Left lung (tissue), 10 donors: ENCODE results near the gene KMT2E. TPM values are rescaled to one million over a fixed set of nuclear protein-coding genes. Genes with fewer than 3 reads are reported as not detected.
"Not testable (repeated sequence)": the region's sequence is repeated elsewhere in the genome, so short reads cannot be mapped to it uniquely, and the experiment has no call there.

Experiments
- ATAC-seq: fragments of 200-7000 bp; cut with Tn5 transposase; one replicate; pipeline ENCODE4 v1.9.1; 2020; ENCODE audit warnings: moderate library complexity
- DNase-seq, 4 donors: peaks; one replicate each; pipeline ENCODE4 v3.0.0-alpha.2; 2013 to 2020
- H3K27ac ChIP-seq, 2 donors: fragments of 200-600 bp; sonication (generic) in 1 of 2; one replicate each; pipeline versions ENCODE4 v1.5.0 to v1.8.0; 2020 to 2021
- H3K27me3 ChIP-seq, 2 donors: fragments of 200-600 bp; sonication (generic) in 1 of 2; one replicate each; pipeline versions ENCODE4 v1.5.0 to v1.8.0; 2020 to 2021
- H3K36me3 ChIP-seq, 2 donors: fragments of 200-600 bp; sonication (generic) in 1 of 2; one replicate each; pipeline versions ENCODE4 v1.5.0 to v1.8.0; 2020 to 2021
- H3K4me1 ChIP-seq, 2 donors: fragments of 200-600 bp; one replicate each; pipeline ENCODE4 v1.8.0; 2021
- H3K4me3 ChIP-seq, 2 donors: fragments of 200-600 bp; sonication (generic) in 1 of 2; one replicate each; pipeline versions ENCODE4 v1.5.0 to v1.8.0; 2020 to 2021; ENCODE audit warnings: mild to moderate bottlenecking in 1 of 2
- H3K9me3 ChIP-seq, 2 donors: fragments of 200-600 bp; sonication (generic) in 1 of 2; one replicate each; pipeline versions ENCODE4 v1.5.0 to v1.8.0; 2020 to 2021
- intact Hi-C, 2 donors: fragments of 100-400 bp; cut with DNase I; formaldehyde crosslinking; loops; one replicate each; pipeline versions ENCODE4 v1.11.2 to v1.14.2; 2022
- polyA plus RNA-seq, 6 donors: library from polyadenylated mRNA; unstranded; fragments of 120-200 nt; gene quantifications; one replicate each; pipeline ENCODE4 v1.2.1, GENCODE V29; 2013; ENCODE audit not compliant: insufficient read length in 6 of 6
- total RNA-seq, 2 donors: library from RNA; stranded (reverse); fragmentation: NEBNext Ultra II Directional; extraction: Animal tissue kit (Norgen Biotek cat#: 25700); gene quantifications; one replicate each; pipeline ENCODE4 v1.2.1, GENCODE V29; 2021
- TF ChIP-seq, protein P1 (sequence below), 2 donors: fragments of 200-600 bp; sonication (generic) in 1 of 2; IDR thresholded peaks; one replicate each; pipeline versions ENCODE4 v1.5.0 to v1.8.0; 2021; ENCODE audit warnings: antibody characterized with exemption in 2 of 2
- donor health status: DM: no; HTN: yes; CAD: no.
- donor health status: DM: no; HTN: no; CAD: no.

Gene KMT2E
- total and polyA plus RNA-seq, 8 donors = 74.5 to 101 (median 84.7) TPM

DNA sequence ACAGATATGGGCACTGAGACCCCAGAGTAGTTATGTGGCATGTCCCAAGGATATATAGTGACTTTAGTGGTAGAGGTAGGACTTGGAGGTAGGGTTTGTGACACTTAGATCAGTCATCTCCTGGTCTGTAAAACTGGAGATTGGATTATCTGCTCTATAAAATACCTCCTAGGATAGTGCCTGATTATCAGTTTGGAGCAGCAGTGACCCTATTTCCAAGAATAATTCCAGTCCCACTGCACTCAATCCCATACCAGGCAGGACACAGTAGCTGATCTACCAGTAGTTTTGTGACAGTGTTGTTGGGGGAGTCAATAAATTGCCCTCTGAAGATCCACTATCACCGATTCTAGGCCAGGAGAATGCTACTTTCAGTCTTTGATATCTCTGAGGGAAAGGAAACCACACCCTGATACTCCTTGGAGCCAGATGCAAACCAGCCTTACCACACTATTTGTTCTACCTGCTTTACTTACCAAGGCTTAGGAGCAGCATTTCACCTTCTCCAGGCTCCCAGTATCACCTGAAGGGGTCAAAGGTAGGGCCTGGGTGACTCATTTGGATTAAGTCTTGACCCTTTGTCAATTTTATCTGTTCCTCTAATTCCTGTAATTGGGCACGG is 30.6 kb downstream of the KMT2E start:
- intact Hi-C loops = no loop called here
- DNase-seq = no peak
- peak; percentile 19 for ATAC-seq
- TF ChIP-seq, protein P1, sequence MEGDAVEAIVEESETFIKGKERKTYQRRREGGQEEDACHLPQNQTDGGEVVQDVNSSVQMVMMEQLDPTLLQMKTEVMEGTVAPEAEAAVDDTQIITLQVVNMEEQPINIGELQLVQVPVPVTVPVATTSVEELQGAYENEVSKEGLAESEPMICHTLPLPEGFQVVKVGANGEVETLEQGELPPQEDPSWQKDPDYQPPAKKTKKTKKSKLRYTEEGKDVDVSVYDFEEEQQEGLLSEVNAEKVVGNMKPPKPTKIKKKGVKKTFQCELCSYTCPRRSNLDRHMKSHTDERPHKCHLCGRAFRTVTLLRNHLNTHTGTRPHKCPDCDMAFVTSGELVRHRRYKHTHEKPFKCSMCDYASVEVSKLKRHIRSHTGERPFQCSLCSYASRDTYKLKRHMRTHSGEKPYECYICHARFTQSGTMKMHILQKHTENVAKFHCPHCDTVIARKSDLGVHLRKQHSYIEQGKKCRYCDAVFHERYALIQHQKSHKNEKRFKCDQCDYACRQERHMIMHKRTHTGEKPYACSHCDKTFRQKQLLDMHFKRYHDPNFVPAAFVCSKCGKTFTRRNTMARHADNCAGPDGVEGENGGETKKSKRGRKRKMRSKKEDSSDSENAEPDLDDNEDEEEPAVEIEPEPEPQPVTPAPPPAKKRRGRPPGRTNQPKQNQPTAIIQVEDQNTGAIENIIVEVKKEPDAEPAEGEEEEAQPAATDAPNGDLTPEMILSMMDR (IDR thresholded peaks at IDR 0.05) = no peak
- H3K36me3 ChIP-seq = peaks cover 0 to 64% of the 10 kb centered on the region in 2 donors
- no peak overlapping the region for H3K27ac ChIP-seq
- H3K9me3 ChIP-seq = no peaks in the 10 kb centered on the region
- H3K27me3 ChIP-seq = no peaks in the 10 kb centered on the region
- peaks cover 4 to 40% of the 10 kb centered on the region in 2 donors for H3K4me1 ChIP-seq
- no peak overlapping the region for H3K4me3 ChIP-seq

DNA sequence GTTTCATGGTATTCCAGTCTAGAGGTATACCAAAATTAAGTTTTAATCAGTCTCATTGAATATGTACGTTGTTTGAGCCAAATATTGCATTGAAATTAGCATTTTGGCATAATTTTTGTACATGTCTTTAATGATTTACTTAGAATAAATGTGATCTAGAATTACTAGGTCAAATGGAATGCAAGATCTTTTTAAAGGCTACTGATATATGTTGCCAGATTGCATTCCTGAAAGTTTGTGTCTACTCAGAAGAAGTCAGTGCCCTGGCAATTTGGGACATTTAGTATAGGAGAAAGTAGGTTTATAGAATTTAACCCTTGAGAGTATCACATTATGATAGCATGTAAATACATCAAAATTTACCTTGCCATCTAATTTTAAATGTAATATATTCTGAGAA is 32.4 kb downstream of the KMT2E start:
- H3K36me3 ChIP-seq = peaks cover 0 to 68% of the 10 kb centered on the region in 2 donors
- H3K27me3 ChIP-seq = no peaks in the 10 kb centered on the region
- no peaks in the 10 kb centered on the region for H3K9me3 ChIP-seq
- H3K4me1 ChIP-seq = peaks cover 4 to 28% of the 10 kb centered on the region in 2 donors
- H3K27ac ChIP-seq = no peak overlapping the region
- H3K4me3 ChIP-seq = no peak overlapping the region
- intact Hi-C loops = no loop called here
- no peak for DNase-seq
- peak; percentile 74 for ATAC-seq
- TF ChIP-seq, protein P1 (IDR thresholded peaks at IDR 0.05) = no peak

DNA sequence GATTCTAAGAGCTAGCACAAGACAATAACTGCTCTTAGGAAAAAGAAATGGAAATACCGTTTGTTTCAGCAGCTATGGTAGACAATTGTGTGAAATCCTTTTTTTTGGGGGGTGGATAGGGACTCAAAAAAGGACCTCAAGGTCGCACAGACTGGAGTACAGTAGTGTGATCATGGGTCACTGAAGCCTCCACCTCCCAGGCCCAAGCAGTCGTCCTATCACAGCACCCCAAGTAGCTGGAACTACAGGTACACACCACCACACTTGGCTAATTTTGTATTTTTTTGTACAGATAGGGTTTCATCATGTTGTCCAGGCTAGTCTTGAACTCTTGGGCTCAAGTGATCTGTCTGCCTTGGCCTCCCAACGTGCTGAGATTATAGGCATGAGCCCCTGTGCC is 33.9 kb downstream of the KMT2E start:
- Histone ChIP-seq H3K4me1 (peaks cover 4 to 31% of the 10 kb centered on the region in 2 donors), H3K27me3 (no peaks in the 10 kb centered on the region), H3K36me3 (peaks cover 0 to 64% of the 10 kb centered on the region in 2 donors), H3K9me3 (no peaks in the 10 kb centered on the region), H3K27ac (no peak overlapping the region), H3K4me3 (no peak overlapping the region)
- TF ChIP-seq, protein P1 (IDR thresholded peaks at IDR 0.05) = no peak
- intact Hi-C loops = no loop called here
- DNase-seq (no peak), ATAC-seq (no peak)

DNA sequence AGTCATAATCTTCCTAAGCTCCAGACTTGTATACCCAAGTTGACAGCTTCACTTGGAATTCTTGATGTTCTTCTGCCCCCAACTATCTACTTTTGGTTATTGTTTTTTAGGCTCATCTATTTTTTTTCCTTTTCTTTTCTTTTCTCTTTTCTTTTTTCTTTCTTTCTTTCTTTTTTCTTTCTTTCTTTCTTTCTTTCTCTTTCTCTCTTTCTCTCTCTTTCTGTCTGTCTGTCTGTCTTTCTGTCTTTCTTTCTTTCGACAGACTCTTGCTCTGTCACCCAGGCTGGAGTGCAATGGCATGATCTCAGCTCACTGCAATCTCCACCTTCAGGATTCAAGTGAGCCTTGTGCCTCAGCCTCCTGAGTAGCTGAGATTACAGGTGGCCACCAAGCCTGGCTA is 36.5 kb downstream of the KMT2E start:
- Histone ChIP-seq H3K9me3 (no peaks in the 10 kb centered on the region), H3K4me3 (no peak overlapping the region), H3K27ac (no peak overlapping the region), H3K36me3 (peaks cover 0 to 42% of the 10 kb centered on the region in 2 donors), H3K27me3 (no peaks in the 10 kb centered on the region), H3K4me1 (peaks cover 4 to 29% of the 10 kb centered on the region in 2 donors)
- TF ChIP-seq, protein P1 (IDR thresholded peaks at IDR 0.05) = no peak
- intact Hi-C loops = no loop called here
- ATAC-seq = no peak
- DNase-seq = no peak

- ATAC-seq, H3K9me3 ChIP-seq, DNase-seq, H3K4me3 ChIP-seq, H3K27me3 ChIP-seq, H3K27ac ChIP-seq, intact Hi-C loops: not testable (repeated sequence)
- peaks cover 0 to 39% of the 10 kb centered on the region in 2 donors for H3K36me3 ChIP-seq
- peaks cover 4 to 30% of the 10 kb centered on the region in 2 donors for H3K4me1 ChIP-seq
These were observed 36.9 kb downstream of the KMT2E start for GRCh38 chr7:105050899-105051298.

GRCh38 chr7:105055084-105055483 is 41.1 kb downstream of the KMT2E start:
- Histone ChIP-seq H3K4me1 (peaks cover 9 to 41% of the 10 kb centered on the region in 2 donors), H3K27ac (no peak overlapping the region), H3K9me3 (no peaks in the 10 kb centered on the region), H3K36me3 (peaks cover 0 to 27% of the 10 kb centered on the region in 2 donors), H3K27me3 (no peaks in the 10 kb centered on the region), H3K4me3 (no peak overlapping the region)
- intact Hi-C loops = no loop called here
- DNase-seq = no peak
- TF ChIP-seq, protein P1 (IDR thresholded peaks at IDR 0.05) = no peak
- ATAC-seq = no peak
